GM12878 (cell line): ENCODE data around the gene FAM118B. TPM values are rescaled to one million over a fixed set of nuclear protein-coding genes. Genes with fewer than 3 reads are reported as not detected.

Source experiments
- BACH1 ChIP-seq: fragments of 450-650 bp; IDR thresholded peaks from 2 replicates; pipeline ENCODE4 v1.6.1; 2017; ENCODE audit warnings: mild to moderate bottlenecking, borderline replicate concordance
- BRCA1 ChIP-seq: IDR thresholded peaks from 2 replicates; pipeline ENCODE4 v1.6.1; 2011; ENCODE audit warnings: low read depth, low read length, improper control_type of control experiment
- CBX3 ChIP-seq: fragments of 200-600 bp; sonication (generic); IDR thresholded peaks from 2 replicates; pipeline ENCODE4 v1.6.1; 2016; ENCODE audit warnings: low read depth, borderline replicate concordance
- E4F1 ChIP-seq: fragments of 450-650 bp; IDR thresholded peaks from 2 replicates; pipeline ENCODE4 v1.6.1; 2018; ENCODE audit warnings: borderline replicate concordance, mild to moderate bottlenecking; ENCODE audit not compliant: partially characterized antibody
- FOXM1 ChIP-seq: IDR thresholded peaks from 2 replicates; pipeline ENCODE4 v1.6.1; 2012; ENCODE audit warnings: low read depth, mild to moderate bottlenecking, inconsistent platforms, low read length, moderate library complexity
- HDAC6 ChIP-seq: fragments of 200-600 bp; sonication (generic); IDR thresholded peaks from one replicate; pipeline ENCODE4 v1.8.0; 2017; ENCODE audit warnings: antibody characterized with exemption; ENCODE audit not compliant: unreplicated experiment
- HSF1 ChIP-seq: fragments of 150-350 bp; IDR thresholded peaks from 2 replicates; pipeline ENCODE4 v1.6.1; 2014; ENCODE audit warnings: mild to moderate bottlenecking, low read depth, low read length
- IKZF1 ChIP-seq: fragments of 450-650 bp; conservative IDR thresholded peaks from 2 replicates; pipeline ENCODE4 v1.6.1; 2017; ENCODE audit warnings: antibody characterized with exemption, mild to moderate bottlenecking
- JUNB ChIP-seq: IDR thresholded peaks from 2 replicates; pipeline ENCODE4 v1.6.1; 2016; ENCODE audit warnings: antibody characterized with exemption, mild to moderate bottlenecking
- KLF5 ChIP-seq: fragments of 450-650 bp; IDR thresholded peaks from 2 replicates; pipeline ENCODE4 v1.6.1; 2014; ENCODE audit warnings: mild to moderate bottlenecking; ENCODE audit not compliant: partially characterized antibody
- MEF2B ChIP-seq: fragments of 450-650 bp; IDR thresholded peaks from 2 replicates; pipeline ENCODE4 v1.6.1; 2018; ENCODE audit warnings: mild to moderate bottlenecking, moderate library complexity; ENCODE audit not compliant: partially characterized antibody, poor library complexity, severe bottlenecking
- MLLT1 ChIP-seq: fragments of 450-650 bp; IDR thresholded peaks from 2 replicates; pipeline ENCODE4 v1.6.1; 2016; ENCODE audit warnings: mild to moderate bottlenecking
- MTA2 ChIP-seq: fragments of 450-650 bp; IDR thresholded peaks from 2 replicates; pipeline ENCODE4 v1.6.1; 2016; ENCODE audit warnings: low read depth, mild to moderate bottlenecking, moderate library complexity
- MXI1 ChIP-seq: fragments of 150-350 bp; IDR thresholded peaks from 2 replicates; pipeline ENCODE4 v1.6.1; 2011; ENCODE audit warnings: low read depth, mild to moderate bottlenecking, inconsistent platforms, low read length, improper control_type of control experiment
- NFXL1 ChIP-seq: fragments of 450-650 bp; IDR thresholded peaks from 2 replicates; pipeline ENCODE4 v1.6.1; 2017; ENCODE audit warnings: antibody characterized with exemption, mild to moderate bottlenecking, borderline replicate concordance
- POLR2AphosphoS5 ChIP-seq: IDR thresholded peaks from 2 replicates; pipeline ENCODE4 v1.6.1; 2011; ENCODE audit warnings: mild to moderate bottlenecking, low read length, inconsistent platforms
- POU2F2 ChIP-seq: IDR thresholded peaks from 3 replicates; pipeline ENCODE4 v1.6.1; 2011; ENCODE audit warnings: low read depth, mild to moderate bottlenecking, low read length, borderline replicate concordance
- RAD51 ChIP-seq: fragments of 450-650 bp; IDR thresholded peaks from 2 replicates; pipeline ENCODE4 v1.6.1; 2016; ENCODE audit warnings: moderate library complexity, mild to moderate bottlenecking, inconsistent platforms
- RBBP5 ChIP-seq: fragments of 200-600 bp; sonication (generic); conservative IDR thresholded peaks from 2 replicates; pipeline ENCODE4 v1.6.1; 2016
- SIX5 ChIP-seq: IDR thresholded peaks from 2 replicates; pipeline ENCODE4 v1.6.1; 2011; ENCODE audit warnings: mild to moderate bottlenecking, low read depth, low read length, moderate library complexity; ENCODE audit not compliant: severe bottlenecking
- SREBF1 ChIP-seq: IDR thresholded peaks from 2 replicates; pipeline ENCODE4 v1.6.1; 2012; ENCODE audit warnings: mild to moderate bottlenecking, low read length
- SUZ12 ChIP-seq: fragments of 200-600 bp; sonication (generic); IDR thresholded peaks from one replicate; pipeline ENCODE4 v1.6.1; 2018; ENCODE audit warnings: antibody characterized with exemption, mild to moderate bottlenecking; ENCODE audit not compliant: unreplicated experiment
- TBL1XR1 ChIP-seq: IDR thresholded peaks from 2 replicates; pipeline ENCODE4 v1.6.1; 2012; ENCODE audit warnings: low read depth, low read length, improper control_type of control experiment
- ZNF207 ChIP-seq: fragments of 450-650 bp; IDR thresholded peaks from 2 replicates; pipeline ENCODE4 v1.6.1; 2014; ENCODE audit warnings: antibody characterized with exemption, mild to moderate bottlenecking, borderline replicate concordance
- ZNF274 ChIP-seq: IDR thresholded peaks from one replicate; pipeline ENCODE4 v1.8.0; 2011; ENCODE audit not compliant: insufficient read length, insufficient read depth
- polyA plus RNA-seq, 11 experiments: library from polyadenylated mRNA; depleted of rRNA in 4 of 11; unstranded in 6 of 11; stranded (reverse) in 5 of 11; fragments of >200 nt; fragmentation: Nextera tagmentation in 4 of 11; fragmentation: Illumina TruSeq in 1 of 11; extraction: Ambion mirVana in 4 of 11; extraction: Trizol in 1 of 11; gene quantifications; 1 replicate in 1 of 11; 2 replicates in 10 of 11; pipeline versions ENCODE4 v1.2.1 to v1.2.3, GENCODE V29; 2011 to 2016; ENCODE audit warnings: inconsistent platforms in 2 of 11, missing spikeins in 2 of 11, low read depth in 1 of 11
- total RNA-seq, 4 experiments: library from RNA; depleted of rRNA in 3 of 4; stranded (reverse); fragments of >200 nt in 3 of 4; fragmentation: Illumina TruSeq in 1 of 4; extraction: Trizol in 1 of 4; gene quantifications; 2 replicates each; pipeline versions ENCODE4 v1.2.1 to v1.2.3, GENCODE V29; 2013 to 2021

Gene FAM118B
- total and polyA plus RNA-seq, 10 of the 15 experiments (the other 5 are each of a cell fraction or from before 2014, with no cell fraction given): 12.8 to 29.7 (median 16.5) TPM

GRCh38 chr11:126211236-126212088 lies at the start of gene FAM118B, which contains the start of gene RPUSD4 (continued):
- TF ChIP-seq POU2F2: 0 out of 3 replicates have a peak, but pooled peaks have one; percentile 32
- no peak for TF ChIP-seq MLLT1
- peak; percentile 100 for TF ChIP-seq RAD51
- TF ChIP-seq HSF1: no peak
- no peak for TF ChIP-seq NFXL1
- TF ChIP-seq JUNB: no peak
- TF ChIP-seq RBBP5: no peak
- peak; percentile 16; the same call in 1 of the 2 replicates for TF ChIP-seq ZNF207
- TF ChIP-seq IKZF1: peak; percentile 45; the same call in 1 of the 2 replicates
- no peak for TF ChIP-seq BRCA1
- no peak for TF ChIP-seq MTA2
- no peak for TF ChIP-seq CBX3
- no peak for TF ChIP-seq KLF5
- no peak for TF ChIP-seq SUZ12
- TF ChIP-seq HDAC6: no peak
- TF ChIP-seq SREBF1: 0 out of 2 replicates have a peak, but pooled peaks have one; percentile 46
- peak; percentile 96 for TF ChIP-seq POLR2AphosphoS5
- no peak for TF ChIP-seq FOXM1
- TF ChIP-seq SIX5: peak; percentile 8
- TF ChIP-seq MXI1: peak; percentile 98
- no peak for TF ChIP-seq E4F1
- 0 out of 2 replicates have a peak, but pooled peaks have one; percentile 63 for TF ChIP-seq TBL1XR1
- TF ChIP-seq BACH1: no peak
- TF ChIP-seq MEF2B: peak; percentile 90
- no peak for TF ChIP-seq ZNF274
